K562 (cell line): ENCODE data around the gene ARPC2. TPM values are rescaled to one million over a fixed set of nuclear protein-coding genes. Genes with fewer than 3 reads are reported as not detected.

ENCODE experiments used
- ATAC-seq: fragments of 200-7000 bp; cut with Tn5 transposase; 3 replicates; pipeline ENCODE4 v1.9.1; 2020; ENCODE audit warnings: moderate library complexity
- BruUV-seq: library from RNA; stranded (reverse); fragments of 400-500 nt; replicated peaks from 2 replicates; lab custom pipeline; 2021; lab: Mats Ljungman, UMichigan
- CTCF ChIA-PET: fragments of 300-600 bp; formaldehyde crosslinking; extraction: SDS; loops from one replicate; lab custom pipeline; 2021; ENCODE audit warnings: low intra/inter-chr PET ratio; lab: Yijun Ruan, JAX
- POLR2A ChIA-PET: fragments of 300-600, 350-650 bp; sonication (Branson Sonifier 250); formaldehyde crosslinking; extraction: SDS; loops from one replicate; lab custom pipeline; 2021; ENCODE audit warnings: antibody characterized with exemption, inconsistent platforms; lab: Yijun Ruan, JAX
- DNase-seq, 4 experiments: peaks; one replicate each; pipeline versions ENCODE4 v3.0.0 to v3.0.0-alpha.2; 2011 to 2018; ENCODE audit warnings: low spot score in 3 of 4, mixed read lengths in 3 of 4; ENCODE audit errors: extremely low read depth in 1 of 4
- FAIRE-seq: peaks from 2 replicates; lab custom pipeline; 2011; peaks lifted over from hg19 to GRCh38; lab: Jason Lieb, UNC
- H2AFZ ChIP-seq: 2 replicates; pipeline ENCODE4 v1.6.0; 2011; ENCODE audit warnings: low read depth, low read length, control low read depth, inconsistent platforms
- H3K27ac ChIP-seq: fragments of 200-600 bp; 3 replicates; pipeline ENCODE4 v1.8.0; 2011; ENCODE audit warnings: low read depth, mild to moderate bottlenecking, control low read depth, inconsistent platforms, low read length, moderate library complexity, mixed read lengths; ENCODE audit errors: extremely low read depth
- H3K27me3 ChIP-seq, 2 experiments: fragments of 300-600 bp in 1 of 2; 2 replicates in 1 of 2; 3 replicates in 1 of 2; pipeline versions ENCODE4 v1.6.0 to v1.8.0; 2011; ENCODE audit warnings: inconsistent platforms in 2 of 2, low read length in 2 of 2, mild to moderate bottlenecking in 1 of 2, mixed read lengths in 1 of 2, moderate library complexity in 1 of 2; ENCODE audit not compliant: control insufficient read depth in 2 of 2, insufficient read depth in 2 of 2
- H3K36me3 ChIP-seq: fragments of 300-600 bp; 3 replicates; pipeline ENCODE4 v1.8.0; 2011; ENCODE audit warnings: mild to moderate bottlenecking, low read length, inconsistent platforms; ENCODE audit not compliant: control insufficient read depth, insufficient read depth
- H3K4me1 ChIP-seq, 2 experiments: fragments of 200-600 bp in 1 of 2; replicated peaks in 1 of 2; 2 replicates in 1 of 2; 3 replicates in 1 of 2; pipeline versions ENCODE4 v1.5.1 to v1.8.0; 2011; ENCODE audit warnings: inconsistent platforms in 2 of 2, low read length in 2 of 2, mild to moderate bottlenecking in 1 of 2, mixed read lengths in 1 of 2, moderate library complexity in 1 of 2; ENCODE audit not compliant: control insufficient read depth in 2 of 2, insufficient read depth in 2 of 2
- H3K4me2 ChIP-seq: 2 replicates; pipeline ENCODE4 v1.6.1; 2011; ENCODE audit warnings: low read length, control low read depth, inconsistent platforms, mixed read lengths; ENCODE audit not compliant: insufficient read depth
- H3K4me3 ChIP-seq: fragments of 200-600 bp; sonication (generic), shearing (Covaris generic); 2 replicates; pipeline ENCODE4 v1.5.1; 2016; ENCODE audit warnings: control low read depth, inconsistent platforms
- H3K79me2 ChIP-seq: fragments of 200-600 bp; 3 replicates; pipeline ENCODE4 v1.8.0; 2011; ENCODE audit warnings: low read length, inconsistent platforms; ENCODE audit not compliant: control insufficient read depth, insufficient read depth
- H3K9ac ChIP-seq, 2 experiments: 2 replicates each; pipeline versions ENCODE4 v1.6.0 to v1.6.1; 2011; ENCODE audit warnings: low read depth in 2 of 2, low read length in 2 of 2, control low read depth in 1 of 2, inconsistent platforms in 1 of 2, mild to moderate bottlenecking in 1 of 2, mixed read lengths in 1 of 2; ENCODE audit not compliant: insufficient read depth in 1 of 2
- H3K9me1 ChIP-seq: one replicate; pipeline ENCODE4 v1.6.0; 2011; ENCODE audit warnings: inconsistent platforms, mild to moderate bottlenecking, low read length, moderate library complexity; ENCODE audit not compliant: control insufficient read depth, insufficient read depth
- H3K9me3 ChIP-seq: replicated peaks from 2 replicates; pipeline ENCODE4 v1.5.1; 2011; ENCODE audit warnings: low read depth, low read length, inconsistent platforms; ENCODE audit not compliant: control insufficient read depth, insufficient read depth
- H4K20me1 ChIP-seq: replicated peaks from 2 replicates; pipeline ENCODE4 v1.6.1; 2011; ENCODE audit warnings: low read length, inconsistent platforms, mixed read lengths; ENCODE audit not compliant: control insufficient read depth, insufficient read depth
- GABPB2 ChIP-seq: fragments of 250-450 bp; sonication (Bioruptor Pico); conservative IDR thresholded peaks from 2 replicates; pipeline ENCODE4 v1.5.1; 2021; ENCODE audit warnings: mild to moderate bottlenecking
- POLR2G ChIP-seq: fragments of 200-400 bp; formaldehyde crosslinking; IDR thresholded peaks from 2 replicates; pipeline ENCODE4 v1.6.1; 2017; ENCODE audit warnings: low read depth, mild to moderate bottlenecking, antibody characterized with exemption, low read length, moderate library complexity
- RBFOX2 ChIP-seq: fragments of 200-400 bp; formaldehyde crosslinking; IDR thresholded peaks from 2 replicates; pipeline ENCODE4 v1.6.1; 2017; ENCODE audit warnings: low read depth, mild to moderate bottlenecking, low read length, moderate library complexity
- WGBS: fragments of 100-300 bp; shearing (Covaris generic); methylation state at CpG from one replicate; pipeline ENCODE4 v1.1.6; 2016; ENCODE audit warnings: low coverage, mixed read lengths; ENCODE audit not compliant: insufficient coverage; ENCODE audit errors: missing lambda C conversion rate; 5-methylcytosine and 5-hydroxymethylcytosine counted together
- in situ Hi-C: fragments of 300-500 bp; cut with MboI; formaldehyde crosslinking; loops from 4 replicates; pipeline ENCODE4 v1.15.0; 2018; ENCODE audit warnings: inconsistent platforms, mixed read lengths
- intact Hi-C: fragments of 100-400 bp; cut with micrococcal nuclease; formaldehyde crosslinking; loops from 2 replicates; pipeline ENCODE4 v1.14.2; 2022
- polyA plus RNA-seq, 8 experiments: library from polyadenylated mRNA; depleted of rRNA in 4 of 8; stranded (reverse) in 5 of 8; unstranded in 3 of 8; fragments of >200 nt; fragmentation: Nextera tagmentation in 2 of 8; fragmentation: Illumina TruSeq in 1 of 8; extraction: Ambion mirVana in 2 of 8; extraction: Trizol in 1 of 8; gene quantifications; 2 replicates each; pipeline versions ENCODE4 v1.2.1 to v1.2.3, GENCODE V29; 2011 to 2014; ENCODE audit warnings: inconsistent platforms in 1 of 8, missing spikeins in 1 of 8
- total RNA-seq, 7 experiments: library from RNA; depleted of rRNA in 6 of 7; stranded (reverse); fragments of >200 nt in 6 of 7; fragmentation: Illumina TruSeq in 2 of 7; extraction: Trizol in 2 of 7; gene quantifications; 2 replicates each; pipeline versions ENCODE4 v1.2.1 to v1.2.3, GENCODE V29; 2011 to 2021; ENCODE audit warnings: low replicate concordance in 1 of 7
- TF ChIP-seq, protein P1 (sequence below), 2 experiments: fragments of 250-450 bp in 1 of 2; fragments of 450-650 bp in 1 of 2; sonication (Bioruptor Pico) in 1 of 2; IDR thresholded peaks; 2 replicates each; pipeline versions ENCODE4 v1.6.1 to v1.8.0; 2016 to 2021; ENCODE audit warnings: mild to moderate bottlenecking in 2 of 2, moderate library complexity in 2 of 2, missing compliant biosample characterization in 1 of 2, missing genetic modification characterization in 1 of 2
- TF ChIP-seq, protein P2 (sequence below): fragments of 150-350 bp; IDR thresholded peaks from 2 replicates; pipeline ENCODE4 v1.6.1; 2014; ENCODE audit warnings: low read depth, mild to moderate bottlenecking, low read length, borderline replicate concordance

ARPC2 gene
- total and polyA plus RNA-seq, 9 of the 15 experiments (the other 6 are each of a cell fraction or from before 2014, with no cell fraction given) = 81.9 to 187 (median 103) TPM

DNA sequence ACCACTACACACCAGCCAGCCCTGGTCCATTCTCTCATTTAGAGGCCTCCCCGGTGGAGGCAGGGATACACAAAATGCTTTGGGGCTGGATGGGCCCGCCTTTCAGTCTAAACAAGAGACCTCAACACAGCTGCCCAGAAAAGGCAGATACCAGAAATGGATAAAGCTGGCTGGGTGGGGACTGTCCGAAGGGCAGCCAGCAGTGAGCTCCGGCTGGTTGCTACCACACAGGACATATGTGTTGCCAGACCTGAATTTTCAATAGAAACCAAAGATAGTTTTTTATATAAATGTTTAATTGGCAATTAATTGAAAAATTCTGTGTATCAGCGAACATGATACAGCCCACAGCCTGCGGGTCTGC is 45.2 kb downstream of the ARPC2 start (continued):
- TF ChIP-seq, protein P1, sequence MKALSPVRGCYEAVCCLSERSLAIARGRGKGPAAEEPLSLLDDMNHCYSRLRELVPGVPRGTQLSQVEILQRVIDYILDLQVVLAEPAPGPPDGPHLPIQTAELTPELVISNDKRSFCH (CRISPR knock-in tag; IDR thresholded peaks at IDR 0.05) = no peak
- TF ChIP-seq, protein P1 (tag; IDR thresholded peaks at IDR 0.05) = no peak
- TF ChIP-seq, protein P2, sequence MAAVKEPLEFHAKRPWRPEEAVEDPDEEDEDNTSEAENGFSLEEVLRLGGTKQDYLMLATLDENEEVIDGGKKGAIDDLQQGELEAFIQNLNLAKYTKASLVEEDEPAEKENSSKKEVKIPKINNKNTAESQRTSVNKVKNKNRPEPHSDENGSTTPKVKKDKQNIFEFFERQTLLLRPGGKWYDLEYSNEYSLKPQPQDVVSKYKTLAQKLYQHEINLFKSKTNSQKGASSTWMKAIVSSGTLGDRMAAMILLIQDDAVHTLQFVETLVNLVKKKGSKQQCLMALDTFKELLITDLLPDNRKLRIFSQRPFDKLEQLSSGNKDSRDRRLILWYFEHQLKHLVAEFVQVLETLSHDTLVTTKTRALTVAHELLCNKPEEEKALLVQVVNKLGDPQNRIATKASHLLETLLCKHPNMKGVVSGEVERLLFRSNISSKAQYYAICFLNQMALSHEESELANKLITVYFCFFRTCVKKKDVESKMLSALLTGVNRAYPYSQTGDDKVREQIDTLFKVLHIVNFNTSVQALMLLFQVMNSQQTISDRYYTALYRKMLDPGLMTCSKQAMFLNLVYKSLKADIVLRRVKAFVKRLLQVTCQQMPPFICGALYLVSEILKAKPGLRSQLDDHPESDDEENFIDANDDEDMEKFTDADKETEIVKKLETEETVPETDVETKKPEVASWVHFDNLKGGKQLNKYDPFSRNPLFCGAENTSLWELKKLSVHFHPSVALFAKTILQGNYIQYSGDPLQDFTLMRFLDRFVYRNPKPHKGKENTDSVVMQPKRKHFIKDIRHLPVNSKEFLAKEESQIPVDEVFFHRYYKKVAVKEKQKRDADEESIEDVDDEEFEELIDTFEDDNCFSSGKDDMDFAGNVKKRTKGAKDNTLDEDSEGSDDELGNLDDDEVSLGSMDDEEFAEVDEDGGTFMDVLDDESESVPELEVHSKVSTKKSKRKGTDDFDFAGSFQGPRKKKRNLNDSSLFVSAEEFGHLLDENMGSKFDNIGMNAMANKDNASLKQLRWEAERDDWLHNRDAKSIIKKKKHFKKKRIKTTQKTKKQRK = no peak

DNA sequence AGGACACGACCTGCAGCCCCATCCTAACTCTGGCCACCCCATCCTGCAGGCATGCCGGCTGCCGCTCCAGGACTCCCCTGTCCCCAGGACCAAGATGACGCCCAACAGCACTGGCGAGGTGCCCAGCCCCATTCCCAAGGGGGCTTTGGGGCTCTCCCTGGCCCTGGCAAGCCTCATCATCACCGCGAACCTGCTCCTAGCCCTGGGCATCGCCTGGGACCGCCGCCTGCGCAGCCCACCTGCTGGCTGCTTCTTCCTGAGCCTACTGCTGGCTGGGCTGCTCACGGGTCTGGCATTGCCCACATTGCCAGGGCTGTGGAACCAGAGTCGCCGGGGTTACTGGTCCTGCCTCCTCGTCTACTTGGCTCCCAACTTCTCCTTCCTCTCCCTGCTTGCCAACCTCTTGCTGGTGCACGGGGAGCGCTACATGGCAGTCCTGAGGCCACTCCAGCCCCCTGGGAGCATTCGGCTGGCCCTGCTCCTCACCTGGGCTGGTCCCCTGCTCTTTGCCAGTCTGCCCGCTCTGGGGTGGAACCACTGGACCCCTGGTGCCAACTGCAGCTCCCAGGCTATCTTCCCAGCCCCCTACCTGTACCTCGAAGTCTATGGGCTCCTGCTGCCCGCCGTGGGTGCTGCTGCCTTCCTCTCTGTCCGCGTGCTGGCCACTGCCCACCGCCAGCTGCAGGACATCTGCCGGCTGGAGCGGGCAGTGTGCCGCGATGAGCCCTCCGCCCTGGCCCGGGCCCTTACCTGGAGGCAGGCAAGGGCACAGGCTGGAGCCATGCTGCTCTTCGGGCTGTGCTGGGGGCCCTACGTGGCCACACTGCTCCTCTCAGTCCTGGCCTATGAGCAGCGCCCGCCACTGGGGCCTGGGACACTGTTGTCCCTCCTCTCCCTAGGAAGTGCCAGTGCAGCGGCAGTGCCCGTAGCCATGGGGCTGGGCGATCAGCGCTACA is 45.9 kb downstream of the ARPC2 start:
- Histone ChIP-seq H3K9ac (no peak overlapping the region; a peak in 1 of 4 replicates), H3K27me3 (no peaks in the 10 kb centered on the region), H3K27ac (no peak overlapping the region), H3K4me2 (no peak overlapping the region), H3K9me1 (no peaks in the 10 kb centered on the region), H2AFZ (no peak overlapping the region), H3K4me1 (peaks cover 0 to 13% of the 10 kb centered on the region in 2 experiments; a peak in 2 of 5 replicates), H3K79me2 (no peaks in the 10 kb centered on the region; the same call in 2 of the 3 replicates), H3K36me3 (peaks cover 39% of the 10 kb centered on the region; the same call in 1 of the 3 replicates)
- no TSS peak for BruUV-seq
- WGBS = 88% methylated on average over 22 of the region's 39 CpGs
- ATAC-seq (no peak), FAIRE-seq (no peak)
- ChIA-PET CTCF (no interaction called here), POLR2A (interaction anchor here (1.3 kb wide), 1 partner anchor 11 kb away, joined by 3 read pairs; no protein-coding TSS in a partner anchor)
- intact Hi-C loops = no loop called here
- TF ChIP-seq POLR2G (peak; percentile 52), RBFOX2 (peak; percentile 53), GABPB2 (CRISPR knock-in tag) (no peak)
- TF ChIP-seq, all 486 proteins: peak for 2
- DNase-seq = no peak
- Histone ChIP-seq H3K4me3 (no peak overlapping the region), H3K9me3 (no peaks in the 10 kb centered on the region), H4K20me1 (no peaks in the 10 kb centered on the region)
- in situ Hi-C loops = no loop called here
